HL-60 (cell line): ENCODE results near the gene CHDH.

ENCODE experiments used
- GABPA ChIP-seq: IDR thresholded peaks from 2 replicates; pipeline ENCODE4 v1.6.1; 2012; ENCODE audit warnings: low read depth
- POLR2AphosphoS5 ChIP-seq: IDR thresholded peaks from 2 replicates; pipeline ENCODE4 v1.6.1; 2012; ENCODE audit warnings: low read depth
- SPI1 ChIP-seq: IDR thresholded peaks from 2 replicates; pipeline ENCODE4 v1.6.1; 2012; ENCODE audit warnings: low read depth, mild to moderate bottlenecking, borderline replicate concordance
- TF ChIP-seq, protein P1 (sequence below): IDR thresholded peaks from 2 replicates; pipeline ENCODE4 v1.6.1; 2012; ENCODE audit warnings: low read depth; ENCODE audit not compliant: insufficient replicate concordance
- TF ChIP-seq, protein P2 (sequence below): IDR thresholded peaks from one replicate; pipeline ENCODE4 v1.5.1; 2011; ENCODE audit warnings: low read length, control low read depth, inconsistent platforms; ENCODE audit not compliant: insufficient read depth

DNA sequence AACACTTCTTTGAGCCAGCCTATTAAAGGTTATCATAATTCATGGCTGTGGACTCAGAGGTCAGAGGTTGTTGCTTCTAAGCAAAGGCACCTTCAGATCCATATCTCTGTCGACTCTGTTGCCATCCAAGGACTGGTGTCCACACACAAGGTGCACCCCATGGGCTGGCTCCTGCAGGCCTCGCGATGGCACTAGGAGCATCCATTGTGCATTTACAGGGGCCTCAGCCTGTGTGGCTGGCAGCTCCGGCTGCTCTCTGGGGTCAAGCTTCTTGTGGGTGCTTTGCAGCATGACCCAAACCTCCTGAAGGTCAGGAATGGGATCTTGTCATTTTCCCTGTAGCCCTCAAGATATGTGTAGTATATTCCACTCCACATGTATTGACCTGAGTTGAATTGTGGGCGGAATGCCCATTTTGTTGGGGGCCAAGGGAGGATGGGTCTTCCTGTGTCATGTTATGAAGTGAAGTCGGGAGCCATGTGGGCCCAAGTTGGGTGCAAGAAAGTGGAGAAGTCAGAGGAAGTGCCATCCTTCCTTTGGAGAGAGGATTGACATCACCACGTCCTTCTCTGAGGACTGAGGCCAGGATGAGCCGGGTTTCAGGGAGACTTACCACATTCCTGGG, 43.9 kb downstream of the CHDH start:
- TF ChIP-seq, protein P1, sequence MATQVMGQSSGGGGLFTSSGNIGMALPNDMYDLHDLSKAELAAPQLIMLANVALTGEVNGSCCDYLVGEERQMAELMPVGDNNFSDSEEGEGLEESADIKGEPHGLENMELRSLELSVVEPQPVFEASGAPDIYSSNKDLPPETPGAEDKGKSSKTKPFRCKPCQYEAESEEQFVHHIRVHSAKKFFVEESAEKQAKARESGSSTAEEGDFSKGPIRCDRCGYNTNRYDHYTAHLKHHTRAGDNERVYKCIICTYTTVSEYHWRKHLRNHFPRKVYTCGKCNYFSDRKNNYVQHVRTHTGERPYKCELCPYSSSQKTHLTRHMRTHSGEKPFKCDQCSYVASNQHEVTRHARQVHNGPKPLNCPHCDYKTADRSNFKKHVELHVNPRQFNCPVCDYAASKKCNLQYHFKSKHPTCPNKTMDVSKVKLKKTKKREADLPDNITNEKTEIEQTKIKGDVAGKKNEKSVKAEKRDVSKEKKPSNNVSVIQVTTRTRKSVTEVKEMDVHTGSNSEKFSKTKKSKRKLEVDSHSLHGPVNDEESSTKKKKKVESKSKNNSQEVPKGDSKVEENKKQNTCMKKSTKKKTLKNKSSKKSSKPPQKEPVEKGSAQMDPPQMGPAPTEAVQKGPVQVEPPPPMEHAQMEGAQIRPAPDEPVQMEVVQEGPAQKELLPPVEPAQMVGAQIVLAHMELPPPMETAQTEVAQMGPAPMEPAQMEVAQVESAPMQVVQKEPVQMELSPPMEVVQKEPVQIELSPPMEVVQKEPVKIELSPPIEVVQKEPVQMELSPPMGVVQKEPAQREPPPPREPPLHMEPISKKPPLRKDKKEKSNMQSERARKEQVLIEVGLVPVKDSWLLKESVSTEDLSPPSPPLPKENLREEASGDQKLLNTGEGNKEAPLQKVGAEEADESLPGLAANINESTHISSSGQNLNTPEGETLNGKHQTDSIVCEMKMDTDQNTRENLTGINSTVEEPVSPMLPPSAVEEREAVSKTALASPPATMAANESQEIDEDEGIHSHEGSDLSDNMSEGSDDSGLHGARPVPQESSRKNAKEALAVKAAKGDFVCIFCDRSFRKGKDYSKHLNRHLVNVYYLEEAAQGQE = no peak
- TF ChIP-seq, protein P2, sequence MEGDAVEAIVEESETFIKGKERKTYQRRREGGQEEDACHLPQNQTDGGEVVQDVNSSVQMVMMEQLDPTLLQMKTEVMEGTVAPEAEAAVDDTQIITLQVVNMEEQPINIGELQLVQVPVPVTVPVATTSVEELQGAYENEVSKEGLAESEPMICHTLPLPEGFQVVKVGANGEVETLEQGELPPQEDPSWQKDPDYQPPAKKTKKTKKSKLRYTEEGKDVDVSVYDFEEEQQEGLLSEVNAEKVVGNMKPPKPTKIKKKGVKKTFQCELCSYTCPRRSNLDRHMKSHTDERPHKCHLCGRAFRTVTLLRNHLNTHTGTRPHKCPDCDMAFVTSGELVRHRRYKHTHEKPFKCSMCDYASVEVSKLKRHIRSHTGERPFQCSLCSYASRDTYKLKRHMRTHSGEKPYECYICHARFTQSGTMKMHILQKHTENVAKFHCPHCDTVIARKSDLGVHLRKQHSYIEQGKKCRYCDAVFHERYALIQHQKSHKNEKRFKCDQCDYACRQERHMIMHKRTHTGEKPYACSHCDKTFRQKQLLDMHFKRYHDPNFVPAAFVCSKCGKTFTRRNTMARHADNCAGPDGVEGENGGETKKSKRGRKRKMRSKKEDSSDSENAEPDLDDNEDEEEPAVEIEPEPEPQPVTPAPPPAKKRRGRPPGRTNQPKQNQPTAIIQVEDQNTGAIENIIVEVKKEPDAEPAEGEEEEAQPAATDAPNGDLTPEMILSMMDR = no peak
- no peak for TF ChIP-seq POLR2AphosphoS5
- TF ChIP-seq SPI1 = no peak
- TF ChIP-seq GABPA = no peak
